Stimulated activated naive CD8-positive, alpha-beta T cell treated with anti-CD3 and anti-CD28 coated beads, Interleukin-15, amount 100 ng/mL, for 72 hours (primary cell): ENCODE measurements around the gene BHLHE23.
A peak's percentile ranks its signal among the peaks of the same experiment; 100 is the strongest.

Source experiments
- ATAC-seq: fragments of 150-1000 bp; cut with Tn5 transposase; 2 replicates; pipeline ENCODE4 v1.10.0; 2021; ENCODE audit warnings: mild to moderate bottlenecking, moderate library complexity
- DNase-seq, 2 donors: peaks; one replicate each; pipeline ENCODE4 v3.0.0; 2021 to 2022
- H3K27ac Mint-ChIP-seq, 2 donors: one replicate each; pipeline ENCODE4 v1.8.0; 2022; ENCODE audit warnings: mild to moderate bottlenecking in 2 of 2, mixed read lengths in 2 of 2, moderate library complexity in 2 of 2
- H3K27me3 Mint-ChIP-seq: one replicate; pipeline ENCODE4 v1.8.0; 2022; ENCODE audit warnings: mixed read lengths
- H3K4me1 Mint-ChIP-seq: one replicate; pipeline ENCODE4 v1.8.0; 2022; ENCODE audit warnings: mild to moderate bottlenecking, mixed read lengths
- H3K4me3 Mint-ChIP-seq, 2 donors: one replicate each; pipeline ENCODE4 v1.8.0; 2022; ENCODE audit warnings: mild to moderate bottlenecking in 2 of 2, mixed read lengths in 2 of 2, moderate library complexity in 1 of 2
- H3K9me3 Mint-ChIP-seq, 2 donors: one replicate each; pipeline ENCODE4 v1.8.0; 2022; ENCODE audit warnings: mixed read lengths in 2 of 2

The BHLHE23 gene

GRCh38 chr20:63009988-63010769 lies 3.4 kb upstream of the BHLHE23 start:
- peaks cover 54% of the 10 kb centered on the region for H3K27me3 Mint-ChIP-seq

GRCh38 chr20:63009045-63009961 lies 2.5 kb upstream of the BHLHE23 start:
- peaks cover 54% of the 10 kb centered on the region for H3K27me3 Mint-ChIP-seq
- H3K27ac Mint-ChIP-seq: peak overlapping the region in 1 of 2 donors; percentile 80
- ATAC-seq (peak; percentile 81), DNase-seq (peak; percentile 83 to 86)
- peak overlapping the region; percentile 87 to 92 for H3K4me3 Mint-ChIP-seq
- peaks cover 13 to 17% of the 10 kb centered on the region in 2 donors for H3K9me3 Mint-ChIP-seq
- peaks cover 50% of the 10 kb centered on the region for H3K4me1 Mint-ChIP-seq

More at GRCh38 chr20:63009988-63010769, 3.4 kb upstream of the BHLHE23 start:
- Mint-ChIP-seq H3K9me3 (peaks cover 13 to 24% of the 10 kb centered on the region in 2 donors), H3K27ac (peak overlapping the region; percentile 71 to 90), H3K4me1 (peaks cover 54% of the 10 kb centered on the region), H3K4me3 (peak overlapping the region; percentile 87 to 92)
- ATAC-seq (peak; percentile 73), DNase-seq (peak; percentile 64 to 80)

GRCh38 chr20:63008541-63009044 lies 1.8 kb upstream of the BHLHE23 start:
- peak overlapping the region; percentile 17 to 78 for H3K4me3 Mint-ChIP-seq
- H3K9me3 Mint-ChIP-seq: peaks cover 10% of the 10 kb centered on the region in 2 donors
- DNase-seq: peak in 1 of 2 donors; percentile 28
- ATAC-seq: no peak
- peaks cover 50% of the 10 kb centered on the region for H3K4me1 Mint-ChIP-seq
- peaks cover 55% of the 10 kb centered on the region for H3K27me3 Mint-ChIP-seq
- no peak overlapping the region for H3K27ac Mint-ChIP-seq

- Mint-ChIP-seq H3K9me3 (peaks cover 2% of the 10 kb centered on the region in 2 donors), H3K27me3 (peaks cover 62% of the 10 kb centered on the region), H3K4me3 (peak overlapping the region in 1 of 2 donors; percentile 78), H3K4me1 (peaks cover 50% of the 10 kb centered on the region), H3K27ac (no peak overlapping the region)
- ATAC-seq: no peak
- DNase-seq: no peak
These were observed 1.1 kb upstream of the BHLHE23 start for GRCh38 chr20:63007646-63008488.

GRCh38 chr20:63007360-63007645 lies 539 bp upstream of the BHLHE23 start:
- H3K27me3 Mint-ChIP-seq: peaks cover 67% of the 10 kb centered on the region
- peak overlapping the region in 1 of 2 donors; percentile 53 for H3K4me3 Mint-ChIP-seq
- DNase-seq (no peak), ATAC-seq (no peak)
- no peak overlapping the region for H3K27ac Mint-ChIP-seq
- H3K9me3 Mint-ChIP-seq: no peaks in the 10 kb centered on the region
- H3K4me1 Mint-ChIP-seq: peaks cover 50% of the 10 kb centered on the region

- Mint-ChIP-seq H3K27ac (peak overlapping the region in 1 of 2 donors; percentile 91), H3K4me1 (peaks cover 49% of the 10 kb centered on the region), H3K27me3 (peaks cover 81% of the 10 kb centered on the region), H3K4me3 (peak overlapping the region in 1 of 2 donors; percentile 41), H3K9me3 (no peaks in the 10 kb centered on the region)
- DNase-seq: no peak
- ATAC-seq: no peak
These were observed 763 bp downstream of the BHLHE23 start for GRCh38 chr20:63005862-63006539.

- ATAC-seq (no peak), DNase-seq (no peak)
- H3K27me3 Mint-ChIP-seq: peaks cover 86% of the 10 kb centered on the region
- peaks cover 43% of the 10 kb centered on the region for H3K4me1 Mint-ChIP-seq
- no peaks in the 10 kb centered on the region for H3K9me3 Mint-ChIP-seq
- peak overlapping the region in 1 of 2 donors; percentile 91 for H3K27ac Mint-ChIP-seq
- peak overlapping the region in 1 of 2 donors; percentile 41 for H3K4me3 Mint-ChIP-seq
These were observed 1.4 kb downstream of the BHLHE23 start for GRCh38 chr20:63005365-63005861.

GRCh38 chr20:63004607-63005364 lies 2.0 kb downstream of the BHLHE23 start:
- H3K27ac Mint-ChIP-seq: no peak overlapping the region
- ATAC-seq (no peak), DNase-seq (no peak)
- peaks cover 93% of the 10 kb centered on the region for H3K27me3 Mint-ChIP-seq
- H3K4me3 Mint-ChIP-seq: no peak overlapping the region
- peaks cover 41% of the 10 kb centered on the region for H3K4me1 Mint-ChIP-seq
- H3K9me3 Mint-ChIP-seq: no peaks in the 10 kb centered on the region

- H3K9me3 Mint-ChIP-seq: no peaks in the 10 kb centered on the region
- H3K27ac Mint-ChIP-seq: no peak overlapping the region
- no peak for DNase-seq
- peaks cover 95% of the 10 kb centered on the region for H3K27me3 Mint-ChIP-seq
- no peak overlapping the region for H3K4me3 Mint-ChIP-seq
- peaks cover 35% of the 10 kb centered on the region for H3K4me1 Mint-ChIP-seq
- no peak for ATAC-seq
These were observed 3.2 kb downstream of the BHLHE23 start for GRCh38 chr20:63003546-63003945.

GRCh38 chr20:63002511-63002910 lies 4.3 kb downstream of the BHLHE23 start:
- H3K27ac Mint-ChIP-seq: no peak overlapping the region
- DNase-seq: no peak
- no peak for ATAC-seq

GRCh38 chr20:63000958-63001357 lies 5.8 kb downstream of the BHLHE23 start:
- DNase-seq (no peak), ATAC-seq (no peak)
- Mint-ChIP-seq H3K4me1 (peaks cover 16% of the 10 kb centered on the region), H3K27me3 (peaks cover 90% of the 10 kb centered on the region), H3K9me3 (no peaks in the 10 kb centered on the region), H3K27ac (no peak overlapping the region), H3K4me3 (no peak overlapping the region)

More at GRCh38 chr20:63002511-63002910, 4.3 kb downstream of the BHLHE23 start:
- Mint-ChIP-seq H3K9me3 (no peaks in the 10 kb centered on the region), H3K27me3 (peaks cover 95% of the 10 kb centered on the region), H3K4me1 (peaks cover 25% of the 10 kb centered on the region), H3K4me3 (no peak overlapping the region)

- peak overlapping the region in 1 of 2 donors; percentile 80 for H3K27ac Mint-ChIP-seq
- ATAC-seq: no peak
These were observed 6.7 kb downstream of the BHLHE23 start for GRCh38 chr20:63000036-63000435.

GRCh38 chr20:62999580-62999979 lies 7.2 kb downstream of the BHLHE23 start:
- peaks cover 11% of the 10 kb centered on the region for H3K4me1 Mint-ChIP-seq
- no peaks in the 10 kb centered on the region for H3K9me3 Mint-ChIP-seq
- H3K27me3 Mint-ChIP-seq: peaks cover 87% of the 10 kb centered on the region
- peak overlapping the region in 1 of 2 donors; percentile 31 for H3K4me3 Mint-ChIP-seq
- DNase-seq: no peak
- H3K27ac Mint-ChIP-seq: peak overlapping the region in 1 of 2 donors; percentile 80
- ATAC-seq: peak; percentile 70

More at GRCh38 chr20:63000036-63000435, 6.7 kb downstream of the BHLHE23 start:
- no peak overlapping the region for H3K4me3 Mint-ChIP-seq
- no peak for DNase-seq
- H3K9me3 Mint-ChIP-seq: no peaks in the 10 kb centered on the region
- peaks cover 11% of the 10 kb centered on the region for H3K4me1 Mint-ChIP-seq
- H3K27me3 Mint-ChIP-seq: peaks cover 90% of the 10 kb centered on the region

GRCh38 chr20:62998449-62998848 lies 8.3 kb downstream of the BHLHE23 start:
- Mint-ChIP-seq H3K4me1 (peaks cover 11% of the 10 kb centered on the region), H3K27ac (no peak overlapping the region), H3K27me3 (peaks cover 76% of the 10 kb centered on the region), H3K9me3 (no peaks in the 10 kb centered on the region), H3K4me3 (no peak overlapping the region)
- DNase-seq: no peak
- ATAC-seq: no peak
